Measurements from ENCODE around the gene FERMT1. TPM values are rescaled to one million over a fixed set of nuclear protein-coding genes. Genes with fewer than 3 reads are reported as not detected.
A peak's percentile ranks its signal among the peaks of the same experiment; 100 is the strongest.

Gene FERMT1
- total RNA-seq, 2 donors from 2014 or later: not detected

DNA sequence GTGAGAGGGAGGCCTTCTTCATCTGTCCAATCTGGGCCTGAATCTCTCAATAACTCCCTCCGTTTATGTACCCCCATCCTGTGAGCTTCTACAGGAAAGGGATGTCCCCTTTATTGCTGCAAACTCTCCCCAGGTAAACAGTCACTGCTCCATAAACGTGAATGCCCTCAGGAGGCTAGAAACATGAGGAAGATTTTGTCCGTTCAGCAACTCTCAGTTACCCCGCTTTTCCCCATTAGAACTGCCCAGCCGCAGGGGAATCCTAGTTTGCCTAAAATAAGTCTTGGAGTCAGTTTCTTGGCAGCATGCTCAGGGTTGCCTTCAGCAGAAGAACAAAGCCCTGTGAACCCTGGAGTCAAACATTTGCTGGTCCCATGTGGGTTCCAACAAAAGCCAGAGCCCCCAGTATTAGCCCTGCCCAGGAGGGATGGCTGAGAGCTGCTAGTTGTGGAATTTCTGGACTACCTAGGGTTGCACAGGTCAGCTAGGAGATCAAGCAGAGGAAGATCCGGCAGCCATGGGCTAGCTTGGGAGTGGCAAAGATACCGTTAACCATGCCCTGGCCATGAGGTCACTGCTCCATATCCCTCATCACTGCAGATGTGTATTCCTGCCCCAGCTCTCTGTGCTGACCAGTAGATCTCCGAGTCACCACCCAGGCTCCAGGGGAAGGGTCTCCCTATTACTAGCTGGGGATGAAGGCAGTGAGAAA is 69.6 kb downstream of the FERMT1 start:
- Mint-ChIP-seq H3K27me3 (peaks cover 16 to 21% of the 10 kb centered on the region in 2 donors), H3K4me3 (no peak overlapping the region)

DNA sequence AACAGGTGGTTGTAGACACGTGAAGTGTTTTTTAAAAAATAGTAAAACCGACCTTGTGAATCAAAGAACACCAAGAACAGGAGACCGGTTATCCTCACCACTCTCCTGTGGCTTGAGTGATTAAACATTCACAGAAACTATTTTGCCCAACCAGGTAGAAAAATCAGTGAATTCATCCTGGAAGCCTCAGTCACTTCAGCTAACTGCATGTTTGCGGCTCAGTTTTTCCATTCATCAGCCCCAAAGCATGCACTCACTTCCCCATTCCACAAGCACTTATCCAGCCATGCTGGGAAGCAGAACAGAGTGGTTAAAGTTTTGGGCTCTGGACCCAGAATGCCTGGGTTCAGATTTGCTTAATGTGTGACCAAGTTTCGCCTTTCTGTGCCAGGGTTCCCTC is 71.3 kb downstream of the FERMT1 start:
- no peak overlapping the region for H3K4me3 Mint-ChIP-seq
- no peaks in the 10 kb centered on the region for H3K9me3 Mint-ChIP-seq
- DNase-seq (ENCODE audit: low spot score): no peak

More for the DNA sequence above, 69.6 kb downstream of the FERMT1 start:
- no peak for DNase-seq (ENCODE audit: low spot score)
- no peaks in the 10 kb centered on the region for H3K9me3 Mint-ChIP-seq
- no peaks in the 10 kb centered on the region for H3K36me3 Mint-ChIP-seq
- no peak for ATAC-seq
- H3K4me1 Mint-ChIP-seq (ENCODE audit: low read depth in 2 of 2): peaks cover 0 to 9% of the 10 kb centered on the region in 2 donors
- H3K27ac Mint-ChIP-seq: no peak overlapping the region

DNA sequence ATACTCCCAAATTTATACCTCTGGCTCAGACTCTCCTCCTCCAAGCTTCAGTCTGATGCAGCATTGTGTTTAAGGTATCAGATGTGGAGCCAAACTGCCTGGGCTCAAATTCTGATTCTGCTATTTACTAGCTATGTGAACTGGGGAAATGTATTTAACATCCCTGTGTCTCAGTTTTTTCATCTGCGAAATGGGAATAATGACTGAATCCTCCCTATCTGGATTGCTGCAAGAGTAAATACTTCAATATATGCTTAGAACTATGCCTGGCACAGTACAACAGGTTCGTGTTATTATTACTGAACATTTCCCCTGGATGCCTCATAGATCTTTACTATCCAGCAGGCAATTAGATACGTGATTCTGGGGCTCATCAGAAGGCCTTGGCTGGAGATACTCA is 74.4 kb downstream of the FERMT1 start:
- Mint-ChIP-seq H3K27ac (no peak overlapping the region), H3K27me3 (peaks cover 13 to 16% of the 10 kb centered on the region in 2 donors), H3K9me3 (no peaks in the 10 kb centered on the region), H3K4me3 (no peak overlapping the region), H3K4me1 (ENCODE audit: low read depth in 2 of 2) (peaks cover 0 to 9% of the 10 kb centered on the region in 2 donors), H3K36me3 (no peaks in the 10 kb centered on the region)
- DNase-seq (ENCODE audit: low spot score): no peak
- no peak for ATAC-seq

More for the DNA sequence above, 71.3 kb downstream of the FERMT1 start:
- Mint-ChIP-seq H3K36me3 (no peaks in the 10 kb centered on the region), H3K27me3 (peaks cover 16% of the 10 kb centered on the region in 2 donors), H3K27ac (no peak overlapping the region), H3K4me1 (ENCODE audit: low read depth in 2 of 2) (peaks cover 0 to 9% of the 10 kb centered on the region in 2 donors)
- ATAC-seq: no peak

DNA sequence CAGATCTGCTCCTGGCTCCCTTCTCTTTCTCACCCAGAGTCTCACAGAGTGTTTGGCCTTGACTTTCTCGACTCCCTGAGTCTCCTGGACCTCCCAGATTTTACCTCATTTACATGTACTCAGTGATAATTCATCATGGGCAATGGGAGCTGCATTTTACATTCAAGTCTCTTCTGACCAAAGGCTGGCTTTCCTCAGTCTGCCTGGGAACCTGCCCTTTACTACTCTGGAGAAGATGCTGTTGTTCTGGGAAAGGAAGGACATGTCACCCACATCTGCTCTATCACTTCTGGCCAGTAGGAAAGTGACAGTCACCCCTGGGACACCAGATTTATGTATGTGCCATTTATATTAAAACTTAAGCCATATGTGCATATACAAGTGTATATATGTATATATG is 76.4 kb downstream of the FERMT1 start:
- peaks cover 7 to 9% of the 10 kb centered on the region in 2 donors for H3K27me3 Mint-ChIP-seq
- ATAC-seq: no peak
- no peak for DNase-seq (ENCODE audit: low spot score)

DNA sequence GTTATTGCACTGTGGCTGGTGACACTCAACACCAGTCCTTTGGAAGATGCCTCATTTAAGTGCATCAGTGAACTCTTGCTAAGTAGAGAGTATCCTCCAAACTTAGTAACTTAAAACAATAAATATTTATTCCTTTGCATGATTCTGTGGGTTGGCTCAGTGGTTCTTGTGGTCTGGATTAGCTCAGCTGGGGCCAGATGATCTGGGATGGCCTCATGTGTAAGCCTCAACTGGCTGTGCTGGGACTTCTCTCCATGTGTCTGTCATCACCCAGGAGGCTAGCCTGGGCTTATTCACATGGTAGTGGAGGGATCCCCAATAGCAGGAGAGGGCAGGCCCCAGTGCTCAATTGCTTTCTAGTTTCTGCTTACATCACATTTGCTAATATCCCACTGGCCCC is 77.3 kb downstream of the FERMT1 start:
- Mint-ChIP-seq H3K9me3 (no peaks in the 10 kb centered on the region), H3K27me3 (peaks cover 3 to 4% of the 10 kb centered on the region in 2 donors), H3K36me3 (peaks cover 3% of the 10 kb centered on the region), H3K4me3 (no peak overlapping the region), H3K27ac (no peak overlapping the region), H3K4me1 (ENCODE audit: low read depth in 2 of 2) (peaks cover 0 to 6% of the 10 kb centered on the region in 2 donors)
- no peak for DNase-seq (ENCODE audit: low spot score)
- ATAC-seq: no peak

More for the DNA sequence above, 76.4 kb downstream of the FERMT1 start:
- no peaks in the 10 kb centered on the region for H3K9me3 Mint-ChIP-seq
- H3K27ac Mint-ChIP-seq: no peak overlapping the region
- H3K4me3 Mint-ChIP-seq: no peak overlapping the region
- peaks cover 0 to 6% of the 10 kb centered on the region in 2 donors for H3K4me1 Mint-ChIP-seq (ENCODE audit: low read depth in 2 of 2)
- H3K36me3 Mint-ChIP-seq: no peaks in the 10 kb centered on the region

DNA sequence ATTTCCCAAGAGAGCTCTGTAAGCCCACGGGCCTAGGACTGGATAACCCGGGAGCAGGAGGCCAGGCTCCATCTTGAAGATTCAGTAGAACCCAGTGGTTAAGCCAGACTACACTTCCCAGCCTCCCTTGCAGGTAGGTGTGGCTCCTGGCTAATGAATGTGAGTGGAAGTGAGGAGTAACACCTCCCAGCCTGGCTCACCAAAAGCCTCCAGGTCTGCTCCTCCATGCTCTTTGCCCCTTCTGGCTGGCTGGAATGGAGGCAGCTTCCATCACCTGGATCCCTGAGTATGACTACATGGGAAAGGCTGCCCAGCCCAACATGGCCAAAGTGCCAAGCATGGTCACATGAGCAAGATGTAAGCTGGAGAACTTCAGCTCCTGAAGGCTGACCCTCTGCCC is 78.7 kb downstream of the FERMT1 start:
- no peaks in the 10 kb centered on the region for H3K27me3 Mint-ChIP-seq
- H3K4me3 Mint-ChIP-seq: no peak overlapping the region
- H3K9me3 Mint-ChIP-seq: no peaks in the 10 kb centered on the region
- no peak overlapping the region for H3K27ac Mint-ChIP-seq
- H3K36me3 Mint-ChIP-seq: peaks cover 13% of the 10 kb centered on the region
- ATAC-seq (no peak), DNase-seq (ENCODE audit: low spot score) (no peak)
- H3K4me1 Mint-ChIP-seq (ENCODE audit: low read depth in 2 of 2): peaks cover 0 to 5% of the 10 kb centered on the region in 2 donors

DNA sequence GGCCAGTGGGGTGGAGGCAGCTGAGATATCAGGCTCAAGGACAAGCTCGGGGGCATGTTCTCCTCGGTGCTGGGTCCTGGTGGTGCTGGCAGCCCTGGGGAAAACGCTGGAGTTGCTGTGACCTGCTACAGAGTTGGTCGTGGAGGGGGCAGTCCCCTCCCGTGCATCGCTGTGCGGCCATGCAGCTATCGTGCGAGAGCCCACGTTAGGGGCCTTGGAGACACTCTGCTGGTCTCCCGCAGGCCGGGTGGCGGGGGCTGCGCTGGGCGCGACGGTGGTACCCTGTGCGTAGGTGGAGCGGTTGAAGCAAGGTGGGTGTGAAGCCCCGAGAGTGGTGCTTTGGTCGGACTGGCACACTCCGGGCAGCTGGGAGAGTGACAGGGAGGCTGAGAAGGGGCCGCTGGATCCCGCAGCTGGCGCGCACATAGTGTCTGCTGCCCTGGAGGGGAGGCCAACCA is 81.0 kb downstream of the FERMT1 start:
- H3K27me3 Mint-ChIP-seq: no peaks in the 10 kb centered on the region
- peaks cover 13% of the 10 kb centered on the region for H3K36me3 Mint-ChIP-seq
- no peak for ATAC-seq

DNA sequence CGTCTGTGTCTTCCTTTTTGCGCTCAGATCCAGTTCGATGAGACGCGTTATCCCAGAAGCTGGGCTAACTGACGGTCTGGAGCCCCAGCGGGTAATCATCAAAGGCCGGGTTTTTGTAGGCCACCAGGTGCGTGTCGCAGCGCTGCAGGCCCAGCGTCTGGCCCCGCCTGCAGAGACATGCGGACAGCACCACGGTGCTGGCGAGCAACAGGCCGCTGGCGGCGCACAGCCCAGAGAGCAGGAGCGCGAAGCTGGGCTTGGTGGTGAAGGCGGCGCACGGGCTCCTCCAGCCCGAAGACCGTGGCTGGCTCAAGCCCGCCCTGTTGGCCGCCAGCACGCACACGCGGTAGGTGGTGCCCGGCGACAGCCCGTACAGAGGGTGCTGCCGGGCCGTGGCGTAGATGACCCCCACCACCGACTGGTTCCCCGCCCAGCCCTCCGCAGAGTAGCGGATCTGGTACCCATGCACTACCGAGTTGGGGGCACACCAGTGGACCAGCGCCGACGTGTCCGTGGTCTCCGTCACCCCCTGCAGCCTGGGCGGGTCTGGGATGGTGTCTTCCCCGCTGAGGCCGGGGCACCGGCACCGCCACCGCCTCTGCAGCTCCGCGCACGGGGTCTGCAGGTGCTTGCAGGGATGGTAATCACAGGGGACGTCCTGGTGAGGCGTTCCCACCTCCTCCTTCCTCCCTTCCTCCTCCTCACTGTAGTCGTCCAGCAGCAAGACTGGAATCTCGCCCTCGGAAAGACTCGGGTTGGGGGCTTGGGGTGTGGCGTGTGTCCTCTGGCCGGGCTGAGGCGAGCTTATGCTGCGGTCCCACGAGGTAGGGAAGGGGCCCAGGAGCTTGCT is 81.6 kb downstream of the FERMT1 start:
- no peak for DNase-seq (ENCODE audit: low spot score)
- ATAC-seq: peak; percentile 40 to 46
- no peaks in the 10 kb centered on the region for H3K9me3 Mint-ChIP-seq
- no peaks in the 10 kb centered on the region for H3K27me3 Mint-ChIP-seq
- H3K27ac Mint-ChIP-seq: no peak overlapping the region
- no peaks in the 10 kb centered on the region for H3K4me1 Mint-ChIP-seq (ENCODE audit: low read depth in 2 of 2)
- H3K4me3 Mint-ChIP-seq: no peak overlapping the region
- H3K36me3 Mint-ChIP-seq: peaks cover 13% of the 10 kb centered on the region

More for the DNA sequence above, 81.0 kb downstream of the FERMT1 start:
- Mint-ChIP-seq H3K27ac (no peak overlapping the region), H3K4me3 (no peak overlapping the region), H3K4me1 (ENCODE audit: low read depth in 2 of 2) (no peaks in the 10 kb centered on the region), H3K9me3 (no peaks in the 10 kb centered on the region)
- DNase-seq (ENCODE audit: low spot score): no peak

DNA sequence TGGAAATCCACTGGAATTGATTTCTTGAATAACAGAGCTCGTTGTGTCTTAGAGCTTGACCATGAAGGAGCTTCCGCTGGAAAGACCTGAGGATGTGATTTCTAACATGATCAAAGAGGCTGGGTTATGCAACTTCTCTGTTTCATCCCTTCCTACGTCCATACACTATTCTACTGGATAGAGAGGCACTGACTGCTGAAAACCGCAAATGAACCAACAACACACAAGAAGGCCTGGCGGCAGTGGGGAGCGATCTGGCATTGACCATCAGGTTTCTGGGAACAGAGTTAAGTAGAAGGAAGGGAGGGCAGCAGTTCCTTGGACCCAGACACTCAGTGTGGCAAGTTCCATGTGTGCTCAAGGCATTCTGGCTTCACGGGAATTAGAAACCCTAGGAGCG is 82.3 kb downstream of the FERMT1 start:
- ATAC-seq (no peak), DNase-seq (ENCODE audit: low spot score) (no peak)
- Mint-ChIP-seq H3K27ac (no peak overlapping the region), H3K4me3 (no peak overlapping the region), H3K9me3 (no peaks in the 10 kb centered on the region), H3K36me3 (peaks cover 13% of the 10 kb centered on the region), H3K4me1 (ENCODE audit: low read depth in 2 of 2) (no peaks in the 10 kb centered on the region), H3K27me3 (no peaks in the 10 kb centered on the region)

DNA sequence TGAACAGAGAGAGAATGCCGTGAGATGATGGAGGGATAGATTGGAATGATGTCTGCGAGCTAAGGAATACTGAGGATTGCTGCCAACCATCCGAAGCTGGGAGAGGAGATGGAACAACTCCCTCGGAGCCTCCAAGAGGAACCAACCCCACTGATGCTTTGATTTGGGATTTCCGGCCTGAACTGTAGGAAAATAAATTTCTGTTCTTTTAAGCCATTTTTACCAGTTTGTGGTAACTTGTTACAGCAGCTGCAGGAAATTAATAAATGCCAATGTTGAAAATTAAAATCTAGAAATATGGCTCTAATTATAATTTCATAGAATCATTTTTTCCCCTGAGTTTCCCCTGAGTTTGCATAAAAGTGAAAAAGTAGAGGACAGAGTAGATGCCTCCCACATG is 83.1 kb downstream of the FERMT1 start:
- peaks cover 15% of the 10 kb centered on the region for H3K36me3 Mint-ChIP-seq
- H3K27me3 Mint-ChIP-seq: no peaks in the 10 kb centered on the region
- ATAC-seq (no peak), DNase-seq (ENCODE audit: low spot score) (no peak)
- no peaks in the 10 kb centered on the region for H3K9me3 Mint-ChIP-seq
- H3K4me3 Mint-ChIP-seq: no peak overlapping the region
- no peak overlapping the region for H3K27ac Mint-ChIP-seq
- H3K4me1 Mint-ChIP-seq (ENCODE audit: low read depth in 2 of 2): peaks cover under 1 to 1% of the 10 kb centered on the region in 2 donors

DNA sequence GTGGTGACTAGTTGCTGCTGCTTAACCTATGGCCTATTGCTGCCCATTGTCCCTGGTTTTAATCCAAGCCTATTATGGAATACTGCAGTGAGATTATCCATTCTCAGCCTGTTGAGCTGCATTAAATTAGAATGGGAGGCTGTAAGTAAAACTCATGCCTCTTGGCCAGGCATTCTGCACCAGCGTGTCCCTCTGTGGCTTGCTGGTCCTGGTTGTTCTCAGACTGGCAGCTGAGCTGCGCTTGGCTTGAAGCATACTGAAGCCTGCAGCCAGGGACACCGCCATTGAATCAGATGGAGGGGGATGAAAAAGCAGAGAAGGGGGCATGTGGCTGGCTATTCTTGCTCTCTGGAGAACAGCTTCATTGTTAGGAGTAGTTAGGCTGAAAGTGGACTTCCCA is 84.6 kb downstream of the FERMT1 start:
- no peak for DNase-seq (ENCODE audit: low spot score)
- no peak overlapping the region for H3K27ac Mint-ChIP-seq
- peaks cover 20% of the 10 kb centered on the region for H3K36me3 Mint-ChIP-seq

DNA sequence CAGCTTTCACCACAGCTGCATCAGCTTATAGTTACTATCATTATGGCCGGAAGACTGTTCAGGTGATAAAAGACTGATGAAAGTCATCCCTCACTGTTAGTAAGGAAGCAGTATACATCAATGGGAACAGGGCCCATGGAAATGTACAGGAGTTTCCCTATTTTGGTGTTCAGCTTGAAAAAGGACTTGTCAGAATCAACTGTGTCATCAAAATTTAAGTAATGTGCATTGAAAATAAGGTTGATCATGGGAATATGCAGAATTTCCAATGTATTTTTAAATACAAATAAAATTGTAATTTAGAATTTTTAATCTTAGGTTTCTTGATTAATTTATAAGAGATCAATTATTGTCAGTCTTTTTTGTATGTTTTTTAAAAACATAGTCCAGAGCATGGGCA is 85.7 kb downstream of the FERMT1 start:
- H3K4me3 Mint-ChIP-seq: no peak overlapping the region
- ATAC-seq (no peak), DNase-seq (ENCODE audit: low spot score) (no peak)
- H3K9me3 Mint-ChIP-seq: no peaks in the 10 kb centered on the region
- peaks cover 5 to 6% of the 10 kb centered on the region in 2 donors for H3K4me1 Mint-ChIP-seq (ENCODE audit: low read depth in 2 of 2)
- no peak overlapping the region for H3K27ac Mint-ChIP-seq
- H3K27me3 Mint-ChIP-seq: no peaks in the 10 kb centered on the region
- H3K36me3 Mint-ChIP-seq: peaks cover 20% of the 10 kb centered on the region

More for the DNA sequence above, 84.6 kb downstream of the FERMT1 start:
- Mint-ChIP-seq H3K27me3 (no peaks in the 10 kb centered on the region), H3K4me3 (no peak overlapping the region), H3K4me1 (ENCODE audit: low read depth in 2 of 2) (peaks cover 5 to 6% of the 10 kb centered on the region in 2 donors), H3K9me3 (no peaks in the 10 kb centered on the region)
- ATAC-seq: no peak

DNA sequence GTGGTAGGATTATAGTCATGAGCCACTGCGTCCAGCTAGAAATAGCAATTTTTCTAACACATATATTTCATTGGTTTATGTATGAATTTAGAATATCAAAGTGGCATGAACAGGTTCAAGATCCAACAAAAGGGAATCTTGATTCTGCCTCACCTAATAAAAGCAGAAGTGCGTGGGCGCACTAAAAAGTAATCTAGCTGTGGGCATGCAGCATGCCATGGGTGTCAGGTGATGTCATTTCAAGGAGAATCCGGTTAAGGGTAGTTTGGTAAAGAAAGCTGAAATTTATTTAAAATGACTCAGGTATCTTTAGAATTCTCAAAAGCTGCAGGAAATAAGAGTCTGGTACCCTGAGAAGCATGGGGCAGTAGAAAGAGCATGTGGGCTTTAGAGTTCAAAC is 86.6 kb downstream of the FERMT1 start:
- Mint-ChIP-seq H3K27ac (no peak overlapping the region), H3K9me3 (no peaks in the 10 kb centered on the region), H3K36me3 (peaks cover 20% of the 10 kb centered on the region), H3K4me1 (ENCODE audit: low read depth in 2 of 2) (peaks cover 5 to 6% of the 10 kb centered on the region in 2 donors), H3K4me3 (no peak overlapping the region), H3K27me3 (no peaks in the 10 kb centered on the region)
- DNase-seq (ENCODE audit: low spot score): no peak
- no peak for ATAC-seq
